HEK293 (cell line): ENCODE data around the gene FOSB.
A peak's percentile ranks its signal among the peaks of the same experiment; 100 is the strongest.

Source experiments
- CTCF ChIA-PET: fragments of 350-600 bp; formaldehyde crosslinking; extraction: SDS; loops from one replicate; lab custom pipeline; 2021; ENCODE audit warnings: antibody characterized with exemption; lab: Yijun Ruan, JAX
- POLR2A ChIA-PET: fragments of 300-600 bp; formaldehyde crosslinking; extraction: SDS; loops from one replicate; lab custom pipeline; 2020; ENCODE audit warnings: antibody characterized with exemption, inconsistent platforms; lab: Yijun Ruan, JAX
- H3K27ac ChIP-seq: fragments of 200-500 bp; sonication (Bioruptor generic); 2 replicates; pipeline ENCODE4 v1.5.1; 2014; ENCODE audit warnings: low read depth, low read length, control low read depth, inconsistent platforms; ENCODE audit errors: extremely low read depth
- H3K36me3 ChIP-seq, 2 experiments: fragments of 200-500 bp in 1 of 2; sonication (Bioruptor generic) in 1 of 2; 1 replicate in 1 of 2; 2 replicates in 1 of 2; pipeline ENCODE4 v1.5.1; 2014 to 2017; ENCODE audit warnings: inconsistent platforms in 2 of 2, low read length in 2 of 2; ENCODE audit not compliant: control insufficient read depth in 2 of 2, insufficient read depth in 1 of 2
- H3K4me1 ChIP-seq: fragments of 200-500 bp; sonication (Bioruptor generic); 2 replicates; pipeline ENCODE4 v1.5.1; 2014; ENCODE audit warnings: mild to moderate bottlenecking, low read length, inconsistent platforms; ENCODE audit not compliant: control insufficient read depth, insufficient read depth
- H3K4me3 ChIP-seq: 2 replicates; pipeline ENCODE4 v1.5.1; 2011; ENCODE audit warnings: low read depth, mild to moderate bottlenecking, control low read depth, low read length, moderate library complexity
- H3K9me3 ChIP-seq: fragments of 200-500 bp; sonication (Bioruptor generic); 2 replicates; pipeline ENCODE4 v1.5.1; 2014; ENCODE audit warnings: low read depth, low read length, inconsistent platforms; ENCODE audit not compliant: control insufficient read depth, insufficient read depth
- HOXD13 ChIP-seq: sonication (generic); formaldehyde crosslinking; IDR thresholded peaks from 2 replicates; pipeline ENCODE4 v1.8.0; 2022; ENCODE audit warnings: missing genetic modification reagents, borderline replicate concordance
- INSM2 ChIP-seq: fragments of 450-650 bp; formaldehyde crosslinking; IDR thresholded peaks from 2 replicates; pipeline ENCODE4 v1.5.1; 2016; ENCODE audit warnings: missing biosample characterization, missing genetic modification characterization
- KLF1 ChIP-seq: fragments of 450-650 bp; formaldehyde crosslinking; IDR thresholded peaks from 2 replicates; pipeline ENCODE4 v1.5.1; 2016; ENCODE audit warnings: missing biosample characterization, missing genetic modification characterization
- KLF8 ChIP-seq: fragments of 450-650 bp; formaldehyde crosslinking; IDR thresholded peaks from 2 replicates; pipeline ENCODE4 v1.5.1; 2016; ENCODE audit warnings: missing biosample characterization, missing genetic modification characterization
- KLF9 ChIP-seq: fragments of 450-650 bp; formaldehyde crosslinking; IDR thresholded peaks from 2 replicates; pipeline ENCODE4 v1.5.1; 2016; ENCODE audit warnings: missing biosample characterization, missing genetic modification characterization, low read depth
- SCRT1 ChIP-seq: fragments of 450-650 bp; formaldehyde crosslinking; IDR thresholded peaks from 2 replicates; pipeline ENCODE4 v1.5.1; 2016; ENCODE audit warnings: missing biosample characterization, missing genetic modification characterization, borderline replicate concordance
- SP2 ChIP-seq: fragments of 450-650 bp; formaldehyde crosslinking; IDR thresholded peaks from 2 replicates; pipeline ENCODE4 v1.5.1; 2016; ENCODE audit warnings: missing biosample characterization, missing genetic modification characterization
- SP3 ChIP-seq: fragments of 450-650 bp; formaldehyde crosslinking; IDR thresholded peaks from 2 replicates; pipeline ENCODE4 v1.5.1; 2016; ENCODE audit warnings: missing biosample characterization, missing genetic modification characterization
- YY1 ChIP-seq: fragments of 450-650 bp; formaldehyde crosslinking; IDR thresholded peaks from 2 replicates; pipeline ENCODE4 v1.5.1; 2018; ENCODE audit warnings: missing biosample characterization, missing genetic modification characterization
- YY2 ChIP-seq: fragments of 450-650 bp; formaldehyde crosslinking; IDR thresholded peaks from 2 replicates; pipeline ENCODE4 v1.5.1; 2016; ENCODE audit warnings: missing biosample characterization, missing genetic modification characterization
- ZBTB49 ChIP-seq: fragments of 450-650 bp; formaldehyde crosslinking; IDR thresholded peaks from 2 replicates; pipeline ENCODE4 v1.5.1; 2016; ENCODE audit warnings: missing biosample characterization, missing genetic modification characterization, low read depth
- ZBTB6 ChIP-seq: fragments of 450-650 bp; formaldehyde crosslinking; IDR thresholded peaks from 2 replicates; pipeline ENCODE4 v1.5.1; 2017; ENCODE audit warnings: missing biosample characterization, missing genetic modification characterization
- ZFHX2 ChIP-seq: fragments of 450-650 bp; formaldehyde crosslinking; conservative IDR thresholded peaks from 2 replicates; pipeline ENCODE4 v1.5.1; 2016; ENCODE audit warnings: missing biosample characterization, missing genetic modification characterization
- ZNF202 ChIP-seq: fragments of 450-650 bp; formaldehyde crosslinking; IDR thresholded peaks from 2 replicates; pipeline ENCODE4 v1.5.1; 2016; ENCODE audit warnings: missing biosample characterization, missing genetic modification characterization, borderline replicate concordance
- ZNF335 ChIP-seq: fragments of 450-650 bp; formaldehyde crosslinking; conservative IDR thresholded peaks from 2 replicates; pipeline ENCODE4 v1.5.1; 2016; ENCODE audit warnings: missing biosample characterization, missing genetic modification characterization
- ZNF610 ChIP-seq: fragments of 450-650 bp; formaldehyde crosslinking; IDR thresholded peaks from 2 replicates; pipeline ENCODE4 v1.5.1; 2016; ENCODE audit warnings: missing biosample characterization, missing genetic modification characterization, borderline replicate concordance
- ZNF785 ChIP-seq: fragments of 450-650 bp; formaldehyde crosslinking; IDR thresholded peaks from 2 replicates; pipeline ENCODE4 v1.5.1; 2016; ENCODE audit warnings: missing biosample characterization, missing genetic modification characterization
- ZNF837 ChIP-seq: fragments of 450-650 bp; formaldehyde crosslinking; IDR thresholded peaks from 2 replicates; pipeline ENCODE4 v1.5.1; 2016; ENCODE audit warnings: missing biosample characterization, missing genetic modification characterization

FOSB gene

GRCh38 chr19:45497791-45498190 lies 30.0 kb downstream of the FOSB start (continued):
- TF ChIP-seq ZBTB49 (tag by site-specific recombination) (no peak), HOXD13 (no peak), ZFHX2 (tag by site-specific recombination) (no peak), SCRT1 (tag by site-specific recombination) (no peak), ZNF837 (no peak), YY2 (tag by site-specific recombination) (no peak), ZNF610 (tag by site-specific recombination) (no peak), ZNF785 (tag by site-specific recombination) (no peak), ZNF335 (tag by site-specific recombination) (no peak)

- TF ChIP-seq ZBTB6 (tag by site-specific recombination) (no peak), ZNF202 (tag by site-specific recombination) (no peak), YY1 (no peak)
- TF ChIP-seq, all 188 proteins: peak for 0
- POLR2A ChIA-PET, result interaction anchor here (0.6 to 1.4 kb wide), 5 partner anchors 9 to 217 kb away, joined by 3 to 9 read pairs (median 4); no protein-coding TSS in a partner anchor
- Histone ChIP-seq H3K27ac (no peak within 1 kb of the TSS), H3K9me3 (no peaks in the 10 kb centered on the region), H3K36me3 (no peaks in the 10 kb centered on the region), H3K4me1 (peaks cover 6% of the 10 kb centered on the region), H3K4me3 (no peak within 1 kb of the TSS)
- CTCF ChIA-PET, result interaction anchor here (3.1 kb wide), 1 partner anchor 13 kb away, joined by 15 read pairs; no protein-coding TSS in a partner anchor
Measured at GRCh38 chr19:45498411-45499195, 30.8 kb downstream of the FOSB start, which contains the start of gene PPM1N. TSS of gene PPM1N (plus strand) at chr19:45498443. CDS start at chr19:45498473, 30 bp downstream.

GRCh38 chr19:45499196-45500180 lies 31.7 kb downstream of the FOSB start:
- H3K27ac ChIP-seq, result no peak overlapping the region
- peak; percentile 48 for TF ChIP-seq SP2 (tag by site-specific recombination)
- TF ChIP-seq KLF9 (tag by site-specific recombination), result peak; percentile 76
- TF ChIP-seq KLF1 (tag by site-specific recombination), result peak; percentile 92
- TF ChIP-seq KLF8, result 0 out of 2 replicates have a peak, but pooled peaks have one; percentile 42
- no peak for TF ChIP-seq INSM2
- TF ChIP-seq SP3 (tag by site-specific recombination), result peak; percentile 41; the same call in 1 of the 2 replicates
- H3K4me1 ChIP-seq, result peaks cover 6% of the 10 kb centered on the region
- ChIA-PET CTCF (interaction anchor here (0.6 to 3.1 kb wide), 2 partner anchors 14 to 1341 kb away, joined by 4 to 15 read pairs; no protein-coding TSS in a partner anchor), POLR2A (interaction anchor here (0.6 to 1.4 kb wide), 4 partner anchors 8 to 181 kb away, joined by 3 to 9 read pairs (median 4); no protein-coding TSS in a partner anchor)
- H3K36me3 ChIP-seq, result no peaks in the 10 kb centered on the region
- no peaks in the 10 kb centered on the region for H3K9me3 ChIP-seq
- H3K4me3 ChIP-seq, result no peak overlapping the region
